SK-N-SH (cell line): ENCODE results near the gene HSBP1. TPM values are rescaled to one million over a fixed set of nuclear protein-coding genes. Genes with fewer than 3 reads are reported as not detected.
A peak's percentile ranks its signal among the peaks of the same experiment; 100 is the strongest.

Source experiments
- CTCF ChIA-PET: fragments of 300-600, 350-600 bp; formaldehyde crosslinking; extraction: SDS; loops from one replicate; lab custom pipeline; 2021; lab: Yijun Ruan, JAX
- POLR2A ChIA-PET: fragments of 350-600 bp; sonication (Branson Sonifier 250); formaldehyde crosslinking; extraction: SDS; loops from one replicate; lab custom pipeline; 2020; ENCODE audit warnings: antibody characterized with exemption, inconsistent platforms; lab: Yijun Ruan, JAX
- DNase-seq: peaks from one replicate; pipeline ENCODE4 v3.0.0; 2012
- H2AFZ ChIP-seq: fragments of 200-600 bp; sonication (generic); 2 replicates; pipeline ENCODE4 v1.8.1; 2016; ENCODE audit warnings: antibody characterized with exemption, mild to moderate bottlenecking, low read depth
- H3F3A ChIP-seq: fragments of 200-600 bp; sonication (generic); replicated peaks from 2 replicates; pipeline ENCODE3; 2016; ENCODE audit warnings: antibody characterized with exemption, mild to moderate bottlenecking; ENCODE audit not compliant: insufficient read depth
- H3K27ac ChIP-seq, 2 experiments: fragments of 200-500 bp in 1 of 2; fragments of 200-600 bp in 1 of 2; sonication (Bioruptor generic) in 1 of 2; sonication (generic), shearing (Covaris generic) in 1 of 2; 2 replicates each; pipeline versions ENCODE4 v1.5.1 to v1.6.1; 2014 to 2016; ENCODE audit warnings: low read depth in 2 of 2, inconsistent platforms in 1 of 2, low read length in 1 of 2, mild to moderate bottlenecking in 1 of 2, mixed read lengths in 1 of 2
- H3K27me3 ChIP-seq: fragments of 200-600 bp; sonication (generic), shearing (Covaris generic); 2 replicates; pipeline ENCODE4 v1.6.1; 2016; ENCODE audit warnings: mixed run types; ENCODE audit not compliant: insufficient read depth
- H3K36me3 ChIP-seq, 2 experiments: fragments of 200-500 bp in 1 of 2; fragments of 200-600 bp in 1 of 2; sonication (Bioruptor generic) in 1 of 2; sonication (generic) in 1 of 2; replicated peaks in 1 of 2; 2 replicates each; pipeline versions ENCODE3 to v1.5.1; 2014 to 2016; ENCODE audit warnings: low read length in 1 of 2, mild to moderate bottlenecking in 1 of 2; ENCODE audit not compliant: insufficient read depth in 2 of 2, control insufficient read depth in 1 of 2
- H3K4me1 ChIP-seq, 2 experiments: fragments of 200-500 bp in 1 of 2; fragments of 200-600 bp in 1 of 2; sonication (Bioruptor generic) in 1 of 2; sonication (generic), shearing (Covaris generic) in 1 of 2; 2 replicates each; pipeline versions ENCODE4 v1.5.1 to v1.6.1; 2014 to 2016; ENCODE audit warnings: low read depth in 1 of 2, low read length in 1 of 2, mixed run types in 1 of 2; ENCODE audit not compliant: insufficient read depth in 2 of 2, control insufficient read depth in 1 of 2
- H3K4me2 ChIP-seq: fragments of 200-600 bp; sonication (generic), shearing (Covaris generic); 2 replicates; pipeline ENCODE4 v1.6.1; 2017; ENCODE audit warnings: mixed run types
- H3K4me3 ChIP-seq, 2 experiments: fragments of 200-500 bp in 1 of 2; fragments of 200-600 bp in 1 of 2; sonication (Bioruptor generic) in 1 of 2; sonication (generic), shearing (Covaris generic) in 1 of 2; 2 replicates each; pipeline versions ENCODE4 v1.5.1 to v1.8.1; 2014 to 2016; ENCODE audit warnings: low read depth in 2 of 2, inconsistent platforms in 1 of 2, low read length in 1 of 2, mild to moderate bottlenecking in 1 of 2, mixed read lengths in 1 of 2, moderate library complexity in 1 of 2
- H3K79me2 ChIP-seq: fragments of 200-600 bp; sonication (generic); 2 replicates; pipeline ENCODE4 v1.8.1; 2017; ENCODE audit warnings: mild to moderate bottlenecking; ENCODE audit not compliant: insufficient read depth
- H3K9ac ChIP-seq: fragments of 200-600 bp; sonication (generic); 2 replicates; pipeline ENCODE4 v1.6.1; 2017; ENCODE audit warnings: mixed run types
- H3K9me2 ChIP-seq: fragments of 200-600 bp; sonication (generic); 2 replicates; pipeline ENCODE4 v1.6.1; 2017; ENCODE audit warnings: mixed run types
- H3K9me3 ChIP-seq: fragments of 200-600 bp; sonication (generic); 2 replicates; pipeline ENCODE4 v1.6.1; 2017; ENCODE audit warnings: mixed run types, mild to moderate bottlenecking, moderate library complexity
- H4K20me1 ChIP-seq: fragments of 200-600 bp; sonication (generic); 2 replicates; pipeline ENCODE4 v1.6.1; 2017; ENCODE audit warnings: mild to moderate bottlenecking, mixed run types; ENCODE audit not compliant: insufficient read depth
- ELF1 ChIP-seq: IDR thresholded peaks from 2 replicates; pipeline ENCODE4 v1.4.0; 2012
- FOXJ3 ChIP-seq: sonication (generic); formaldehyde crosslinking; IDR thresholded peaks from 2 replicates; pipeline ENCODE4 v1.5.1; 2020; ENCODE audit warnings: mild to moderate bottlenecking, missing genetic modification reagents
- FOXM1 ChIP-seq: IDR thresholded peaks from 2 replicates; pipeline ENCODE4 v1.4.0; 2012; ENCODE audit warnings: low read depth, mild to moderate bottlenecking
- GABPA ChIP-seq: IDR thresholded peaks from 2 replicates; pipeline ENCODE4 v1.4.0; 2012; ENCODE audit warnings: low read depth, mild to moderate bottlenecking
- GATA2 ChIP-seq: sonication (generic); formaldehyde crosslinking; IDR thresholded peaks from 2 replicates; pipeline ENCODE4 v1.5.0; 2020; ENCODE audit warnings: mild to moderate bottlenecking, missing genetic modification reagents
- IRF3 ChIP-seq: fragments of 150-350 bp; IDR thresholded peaks from 2 replicates; pipeline ENCODE4 v1.6.1; 2016; ENCODE audit warnings: mild to moderate bottlenecking, low read depth, low read length
- MEF2A ChIP-seq: IDR thresholded peaks from 2 replicates; pipeline ENCODE4 v1.4.0; 2012; ENCODE audit warnings: low read depth, borderline replicate concordance
- MXI1 ChIP-seq: IDR thresholded peaks from 2 replicates; pipeline ENCODE4 v1.6.1; 2012; ENCODE audit warnings: mild to moderate bottlenecking, low read depth, low read length, improper control_type of control experiment
- NFIC ChIP-seq: IDR thresholded peaks from 2 replicates; pipeline ENCODE4 v1.4.0; 2012; ENCODE audit warnings: borderline replicate concordance
- NRF1 ChIP-seq: IDR thresholded peaks from 2 replicates; pipeline ENCODE4 v1.6.1; 2012; ENCODE audit warnings: low read depth, mild to moderate bottlenecking, low read length
- PBX3 ChIP-seq: IDR thresholded peaks from 2 replicates; pipeline ENCODE4; 2012
- RCOR1 ChIP-seq: fragments of 150-350 bp; IDR thresholded peaks from 2 replicates; pipeline ENCODE4 v1.6.1; 2017; ENCODE audit warnings: antibody characterized with exemption, low read length
- REST ChIP-seq: IDR thresholded peaks from 2 replicates; pipeline ENCODE4 v1.6.1; 2012; ENCODE audit warnings: mild to moderate bottlenecking, low read depth, low read length, moderate library complexity
- RFX5 ChIP-seq: IDR thresholded peaks from 2 replicates; pipeline ENCODE4 v1.6.1; 2012; ENCODE audit warnings: mild to moderate bottlenecking, improper control_type of control experiment, low read length
- RXRA ChIP-seq: IDR thresholded peaks from 2 replicates; pipeline ENCODE4 v1.4.0; 2012; ENCODE audit warnings: low read depth, mild to moderate bottlenecking, borderline replicate concordance
- SMC3 ChIP-seq: IDR thresholded peaks from 2 replicates; pipeline ENCODE4 v1.6.1; 2012; ENCODE audit warnings: low read depth, low read length, improper control_type of control experiment
- USF1 ChIP-seq: IDR thresholded peaks from 2 replicates; pipeline ENCODE4 v1.4.0; 2012; ENCODE audit warnings: low read depth, borderline replicate concordance
- USF2 ChIP-seq: fragments of 150-350 bp; IDR thresholded peaks from 2 replicates; pipeline ENCODE4 v1.6.1; 2017; ENCODE audit warnings: antibody characterized with exemption, low read length, low read depth, borderline replicate concordance
- YY1 ChIP-seq: IDR thresholded peaks from 2 replicates; pipeline ENCODE4 v1.4.0; 2012; ENCODE audit warnings: low read depth, mild to moderate bottlenecking
- whole genome bisulfite sequencing: methylation state at CpG from one replicate; pipeline ENCODE4 v1.1.6; 2017; ENCODE audit warnings: low lambda C conversion rate; 5-methylcytosine and 5-hydroxymethylcytosine counted together
- polyA plus RNA-seq, 3 experiments: library from polyadenylated mRNA; depleted of rRNA; stranded (reverse); fragments of >200 nt; gene quantifications; 2 replicates each; pipeline ENCODE4 v1.2.3, GENCODE V29; 2012

The HSBP1 gene
- polyA plus RNA-seq, 1 of the 3 experiments (the other 2 are of a cell fraction): 177 TPM

GRCh38 chr16:83807710-83808572, at the start of gene HSBP1 (continued):
- TF ChIP-seq PBX3: no peak
- no peak for TF ChIP-seq RCOR1
- no peak for TF ChIP-seq RFX5
- no peak for TF ChIP-seq FOXJ3 (CRISPR knock-in tag)
- peak; percentile 84 for TF ChIP-seq GABPA
- TF ChIP-seq NFIC: no peak
- TF ChIP-seq IRF3: no peak
- no peak for TF ChIP-seq MEF2A
- no peak for TF ChIP-seq GATA2 (CRISPR knock-in tag)
- no peak for TF ChIP-seq RXRA
- peak; percentile 88 for TF ChIP-seq ELF1
- no peak for TF ChIP-seq FOXM1

- Histone ChIP-seq H3K27ac (no peak overlapping the region), H3K9ac (no peak overlapping the region), H4K20me1 (no peaks in the 10 kb centered on the region), H3K9me2 (no peaks in the 10 kb centered on the region), H3K4me1 (no peaks in the 10 kb centered on the region), H3K4me3 (no peak overlapping the region), H2AFZ (no peak overlapping the region), H3K9me3 (0 out of 2 replicates have a peak, but pooled peaks cover 7% of the 10 kb centered on the region), H3K79me2 (no peaks in the 10 kb centered on the region), H3K4me2 (no peak overlapping the region), H3K36me3 (no peaks in the 10 kb centered on the region), H3F3A (no peaks in the 10 kb centered on the region), H3K27me3 (no peaks in the 10 kb centered on the region)
- no peak for DNase-seq
- 33% methylated on average over 11 of the region's 11 CpGs for WGBS
- ChIA-PET CTCF (no interaction called here), POLR2A (no interaction called here)
- TF ChIP-seq PBX3: no peak
- no peak for TF ChIP-seq GATA2 (CRISPR knock-in tag)
- no peak for TF ChIP-seq USF1
- no peak for TF ChIP-seq SMC3
- TF ChIP-seq MXI1: no peak
- TF ChIP-seq USF2: no peak
- TF ChIP-seq RFX5: no peak
- no peak for TF ChIP-seq RXRA
- no peak for TF ChIP-seq NRF1
- no peak for TF ChIP-seq FOXJ3 (CRISPR knock-in tag)
- no peak for TF ChIP-seq YY1
- TF ChIP-seq GABPA: no peak
- no peak for TF ChIP-seq REST
- no peak for TF ChIP-seq ELF1
Observed at GRCh38 chr16:83762141-83762991, 45.4 kb upstream of the HSBP1 start.
